Type B pancreatic cell (in vitro differentiated cells): Measurements from ENCODE around the gene BMPR2. TPM values are rescaled to one million over a fixed set of nuclear protein-coding genes. Genes with fewer than 3 reads are reported as not detected.
A peak's percentile ranks its signal among the peaks of the same experiment; 100 is the strongest.
"Not testable (repeated sequence)": the region's sequence is repeated elsewhere in the genome, so short reads cannot be mapped to it uniquely, and the experiment has no call there.

Source experiments
- DNase-seq: peaks from one replicate; pipeline ENCODE4 v3.0.0; 2021; ENCODE audit warnings: mixed read lengths; ENCODE audit not compliant: unreplicated experiment; ENCODE audit errors: extremely low spot score
- H3K27ac Mint-ChIP-seq: 2 replicates; pipeline ENCODE4 v1.8.0; 2021; ENCODE audit warnings: mild to moderate bottlenecking, mixed read lengths
- H3K27me3 Mint-ChIP-seq: 2 replicates; pipeline ENCODE4 v1.8.0; 2021; ENCODE audit warnings: mixed read lengths
- H3K36me3 Mint-ChIP-seq: 2 replicates; pipeline ENCODE4 v1.8.0; 2021; ENCODE audit warnings: mixed read lengths
- H3K4me1 Mint-ChIP-seq: one replicate; pipeline ENCODE4 v1.8.0; 2021; ENCODE audit warnings: mixed read lengths; ENCODE audit not compliant: unreplicated experiment
- H3K4me3 Mint-ChIP-seq: 2 replicates; pipeline ENCODE4 v1.8.0; 2021; ENCODE audit warnings: mild to moderate bottlenecking, mixed read lengths
- H3K9me3 Mint-ChIP-seq: 2 replicates; pipeline ENCODE4 v1.8.0; 2021; ENCODE audit warnings: mixed read lengths
- total RNA-seq: library from RNA; stranded (reverse); gene quantifications from 2 replicates; pipeline ENCODE4 v1.2.1, GENCODE V29; 2021; ENCODE audit warnings: low replicate concordance
- TF ChIP-seq, protein P1 (sequence below): fragments of 200-600 bp; sonication (generic); conservative IDR thresholded peaks from 2 replicates; pipeline ENCODE4 v1.5.0; 2021; ENCODE audit warnings: antibody characterized with exemption, mild to moderate bottlenecking

The BMPR2 gene
- total RNA-seq, 1 donor from 2014 or later = 34.8 TPM

DNA sequence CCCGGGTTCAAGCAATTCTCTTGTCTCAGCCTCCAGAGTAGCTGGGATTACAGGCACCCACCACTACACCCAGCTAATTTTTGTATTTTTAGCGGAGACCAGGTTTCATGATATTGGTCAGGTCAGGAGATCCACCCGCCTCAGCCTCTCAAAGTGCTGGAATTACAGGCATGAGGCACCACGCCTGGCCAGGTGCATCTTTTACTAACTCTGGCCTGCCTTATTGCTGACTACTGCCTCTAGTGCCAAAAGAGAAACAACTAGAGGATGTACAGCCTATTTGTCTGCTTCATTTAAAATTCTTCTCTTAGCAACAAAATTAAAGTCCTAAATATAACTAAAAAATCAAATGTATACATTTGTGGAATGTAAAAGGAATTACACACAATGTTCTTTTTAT lies 115.4 kb downstream of the BMPR2 start:
- no peak for DNase-seq
- Mint-ChIP-seq H3K27me3 (no peaks in the 10 kb centered on the region), H3K27ac (no peak overlapping the region), H3K4me1 (peaks cover 6% of the 10 kb centered on the region), H3K36me3 (no peaks in the 10 kb centered on the region), H3K4me3 (no peak overlapping the region), H3K9me3 (no peaks in the 10 kb centered on the region)
- TF ChIP-seq, protein P1, sequence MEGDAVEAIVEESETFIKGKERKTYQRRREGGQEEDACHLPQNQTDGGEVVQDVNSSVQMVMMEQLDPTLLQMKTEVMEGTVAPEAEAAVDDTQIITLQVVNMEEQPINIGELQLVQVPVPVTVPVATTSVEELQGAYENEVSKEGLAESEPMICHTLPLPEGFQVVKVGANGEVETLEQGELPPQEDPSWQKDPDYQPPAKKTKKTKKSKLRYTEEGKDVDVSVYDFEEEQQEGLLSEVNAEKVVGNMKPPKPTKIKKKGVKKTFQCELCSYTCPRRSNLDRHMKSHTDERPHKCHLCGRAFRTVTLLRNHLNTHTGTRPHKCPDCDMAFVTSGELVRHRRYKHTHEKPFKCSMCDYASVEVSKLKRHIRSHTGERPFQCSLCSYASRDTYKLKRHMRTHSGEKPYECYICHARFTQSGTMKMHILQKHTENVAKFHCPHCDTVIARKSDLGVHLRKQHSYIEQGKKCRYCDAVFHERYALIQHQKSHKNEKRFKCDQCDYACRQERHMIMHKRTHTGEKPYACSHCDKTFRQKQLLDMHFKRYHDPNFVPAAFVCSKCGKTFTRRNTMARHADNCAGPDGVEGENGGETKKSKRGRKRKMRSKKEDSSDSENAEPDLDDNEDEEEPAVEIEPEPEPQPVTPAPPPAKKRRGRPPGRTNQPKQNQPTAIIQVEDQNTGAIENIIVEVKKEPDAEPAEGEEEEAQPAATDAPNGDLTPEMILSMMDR = no peak

DNA sequence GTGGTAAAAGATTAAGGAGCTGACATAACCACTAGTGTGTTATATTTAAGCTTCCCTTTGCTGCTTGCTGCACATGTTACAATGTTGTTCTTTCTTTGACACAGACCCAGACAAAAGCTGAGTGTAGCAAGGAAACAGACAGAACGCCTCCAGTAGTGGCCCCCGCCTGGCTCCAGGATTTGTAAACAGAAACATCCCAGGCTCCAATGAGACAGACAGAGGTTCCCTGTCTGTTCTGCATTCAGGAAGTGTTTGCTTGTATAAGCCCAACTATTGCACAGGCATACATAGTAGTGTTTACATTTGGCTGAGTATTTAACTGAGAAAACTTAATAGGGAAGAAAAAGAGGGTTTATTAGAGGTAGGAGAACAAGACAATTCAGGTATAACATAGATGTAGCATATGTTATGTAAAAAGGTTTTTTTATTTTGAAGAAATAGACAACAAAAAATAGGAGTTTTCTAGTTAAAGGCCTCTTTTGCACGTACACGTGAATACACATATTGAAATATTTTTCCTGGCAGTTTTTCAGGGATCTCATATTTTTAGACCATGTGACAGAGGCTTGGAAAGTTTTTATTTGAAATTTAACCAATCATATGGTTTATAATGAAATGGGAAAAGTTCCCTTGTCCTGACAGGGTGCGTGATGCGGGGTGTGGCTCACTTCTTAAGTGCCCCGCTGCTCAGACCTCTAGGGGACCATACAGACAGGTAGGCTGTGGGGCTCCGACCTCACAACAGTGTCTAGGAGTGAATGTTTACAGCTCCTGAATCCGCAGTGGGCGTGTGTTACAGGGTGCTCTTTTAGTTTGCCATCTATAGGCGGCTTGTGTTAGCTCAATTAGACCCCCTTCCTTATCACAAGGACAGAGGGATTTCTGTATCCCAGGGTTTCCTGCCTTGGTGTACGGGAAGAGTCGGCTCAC lies 118.4 kb downstream of the BMPR2 start:
- H3K36me3 Mint-ChIP-seq = peaks cover 9% of the 10 kb centered on the region
- no peak overlapping the region for H3K4me3 Mint-ChIP-seq
- no peaks in the 10 kb centered on the region for H3K9me3 Mint-ChIP-seq
- H3K27me3 Mint-ChIP-seq = no peaks in the 10 kb centered on the region
- H3K4me1 Mint-ChIP-seq = peaks cover 6% of the 10 kb centered on the region
- TF ChIP-seq, protein P1 = no peak
- no peak for DNase-seq
- peak overlapping the region; percentile 6 for H3K27ac Mint-ChIP-seq

DNA sequence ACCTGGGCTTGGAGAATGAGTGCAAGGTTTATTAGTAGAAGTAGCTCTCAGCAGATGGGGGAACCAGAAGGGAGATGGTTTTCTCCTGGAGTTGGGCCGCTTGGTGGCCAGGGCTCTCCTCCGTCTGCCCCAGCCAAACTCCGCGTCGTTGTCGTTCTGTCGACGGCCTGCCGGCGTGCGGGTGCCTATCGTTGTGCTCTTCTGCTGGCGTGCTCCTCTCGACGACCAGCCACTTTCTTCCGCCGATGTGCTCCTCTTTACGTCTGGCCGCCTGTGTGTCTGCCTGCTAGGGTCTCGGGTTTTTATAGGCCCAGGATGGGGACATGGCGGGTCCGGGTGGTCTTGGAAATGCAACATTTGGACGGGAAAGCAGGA lies 119.1 kb downstream of the BMPR2 start:
- H3K9me3 Mint-ChIP-seq = no peaks in the 10 kb centered on the region
- no peak overlapping the region for H3K4me3 Mint-ChIP-seq
- no peak for DNase-seq
- no peaks in the 10 kb centered on the region for H3K27me3 Mint-ChIP-seq
- H3K27ac Mint-ChIP-seq = no peak overlapping the region
- TF ChIP-seq, protein P1 = no peak
- H3K4me1 Mint-ChIP-seq = peaks cover 6% of the 10 kb centered on the region
- H3K36me3 Mint-ChIP-seq = peaks cover 9% of the 10 kb centered on the region

DNA sequence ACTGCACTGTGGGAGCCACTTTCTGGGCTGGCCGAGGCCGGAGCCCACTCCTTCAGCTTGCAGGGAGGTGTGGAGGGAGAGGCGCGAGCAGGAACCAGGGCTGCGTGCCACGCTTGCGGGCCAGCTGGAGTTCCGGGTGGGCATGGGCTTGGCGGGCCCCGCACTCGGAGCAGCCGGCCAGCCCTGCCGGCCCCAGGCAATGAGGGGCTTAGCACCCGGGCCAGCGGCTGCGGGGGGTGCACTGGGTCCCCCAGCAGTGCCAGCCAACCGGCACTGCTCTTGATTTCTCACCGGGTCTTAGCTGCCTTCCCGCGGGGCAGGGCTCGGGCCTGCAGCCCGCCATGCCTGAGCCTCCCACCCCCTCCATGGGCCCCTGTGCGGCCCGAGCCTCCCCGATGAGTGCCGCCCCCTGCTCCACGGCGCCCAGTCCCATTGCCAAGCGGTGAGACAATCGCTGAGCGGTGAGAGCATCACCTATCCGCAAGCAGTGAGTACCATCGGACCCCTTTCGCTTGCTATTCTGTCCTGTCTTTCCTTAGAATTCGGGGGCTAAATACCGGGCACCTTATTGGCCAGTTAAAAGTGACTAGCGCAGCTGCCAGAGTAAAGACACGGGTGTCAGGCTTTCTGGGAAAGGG lies 120.8 kb downstream of the BMPR2 start:
- DNase-seq, H3K27me3 Mint-ChIP-seq, H3K9me3 Mint-ChIP-seq, H3K4me1 Mint-ChIP-seq, H3K4me3 Mint-ChIP-seq, H3K27ac Mint-ChIP-seq: not testable (repeated sequence)
- peaks cover 10% of the 10 kb centered on the region for H3K36me3 Mint-ChIP-seq

DNA sequence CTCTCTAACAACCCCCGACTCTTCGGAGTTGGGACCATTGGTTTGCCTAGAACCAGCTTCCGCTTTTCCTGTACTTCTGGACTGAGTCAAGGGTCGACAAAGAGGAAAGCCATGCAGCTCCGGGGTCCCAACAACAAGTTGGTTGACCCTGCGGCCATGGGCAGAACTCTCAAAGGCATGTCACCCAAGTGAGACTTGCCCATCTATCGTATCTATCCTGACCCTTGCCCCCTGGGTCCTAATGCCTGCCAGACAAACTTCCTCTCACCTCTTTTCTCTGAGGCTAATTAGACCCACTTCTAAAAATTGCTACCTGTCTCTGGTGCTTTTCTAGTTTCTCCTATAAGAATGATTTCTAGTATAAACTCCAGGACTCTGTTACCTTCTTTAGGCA lies 121.3 kb downstream of the BMPR2 start:
- H3K4me3 Mint-ChIP-seq, H3K27ac Mint-ChIP-seq, H3K27me3 Mint-ChIP-seq, H3K9me3 Mint-ChIP-seq, DNase-seq, H3K4me1 Mint-ChIP-seq: not testable (repeated sequence)
- H3K36me3 Mint-ChIP-seq = peaks cover 15% of the 10 kb centered on the region

DNA sequence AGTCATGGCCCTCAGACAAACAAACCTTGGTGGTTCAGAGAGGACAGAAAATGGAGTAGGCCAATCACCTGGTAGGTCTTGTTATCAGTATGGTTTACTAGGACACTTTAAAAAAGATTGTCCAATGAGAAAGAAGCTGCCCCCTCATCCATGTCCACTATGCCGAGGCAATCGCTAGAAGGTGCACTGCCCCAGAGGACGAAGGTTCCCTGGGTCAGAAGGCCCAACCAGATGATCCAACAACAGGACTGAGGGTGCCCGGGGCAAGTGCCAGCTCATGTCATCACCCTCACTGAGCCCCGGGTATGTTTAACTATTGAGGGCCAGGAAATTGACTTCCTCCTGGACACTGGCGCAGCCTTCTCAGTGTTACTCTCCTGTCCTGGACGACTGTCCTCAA lies 123.7 kb downstream of the BMPR2 start:
- not testable (repeated sequence) for H3K27me3 Mint-ChIP-seq, H3K4me3 Mint-ChIP-seq, DNase-seq, H3K4me1 Mint-ChIP-seq, H3K27ac Mint-ChIP-seq, H3K9me3 Mint-ChIP-seq
- H3K36me3 Mint-ChIP-seq = peaks cover 22% of the 10 kb centered on the region

DNA sequence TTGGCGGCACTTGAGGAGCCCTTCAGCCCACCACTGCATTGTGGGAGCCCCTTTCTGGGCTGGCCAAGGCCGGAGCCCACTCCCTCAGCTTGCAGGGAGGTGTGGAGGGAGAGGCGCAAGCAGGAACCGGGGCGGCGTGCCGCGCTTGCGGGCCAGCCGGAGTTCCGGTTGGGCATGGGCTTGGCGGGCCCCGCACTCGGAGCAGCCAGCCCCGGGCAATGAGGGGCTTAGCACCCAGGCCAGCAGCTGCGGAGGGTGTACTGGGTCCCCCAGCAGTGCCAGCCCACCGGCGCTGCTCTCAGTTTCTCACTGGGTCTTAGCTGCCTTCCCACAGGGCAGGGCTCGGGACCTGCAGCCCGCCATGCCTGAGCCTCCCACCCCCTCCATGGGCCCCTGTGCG lies 127.1 kb downstream of the BMPR2 start:
- H3K9me3 Mint-ChIP-seq, H3K4me1 Mint-ChIP-seq, DNase-seq, H3K4me3 Mint-ChIP-seq, H3K27me3 Mint-ChIP-seq, H3K27ac Mint-ChIP-seq: not testable (repeated sequence)
- H3K36me3 Mint-ChIP-seq = peaks cover 14% of the 10 kb centered on the region
